Measurements from ENCODE around the gene TULP4.

GRCh38 chr6:158517038-158517437, 204.8 kb downstream of the TULP4 start:
- no peak for TF ChIP-seq CTCF (IDR thresholded peaks at IDR 0.05 in 8 of 11, conservative IDR thresholded peaks at IDR 0.05 in 3 of 11)
- no peak for TF ChIP-seq POLR2A (IDR thresholded peaks at IDR 0.05)
